Gastroesophageal sphincter (tissue), 4 donors: ENCODE data around the gene MAB21L4. TPM values are rescaled to one million over a fixed set of nuclear protein-coding genes. Genes with fewer than 3 reads are reported as not detected.
A peak's percentile ranks its signal among the peaks of the same experiment; 100 is the strongest.

Experiments
- ATAC-seq: fragments of 150-250 bp; one replicate; pipeline ENCODE4 v1.9.1; 2016; ENCODE audit warnings: mild to moderate bottlenecking, moderate library complexity
- H3K27ac ChIP-seq, 4 donors: fragments of 200-600 bp; sonication (generic) in 3 of 4; 1 replicate in 3 of 4; 2 replicates in 1 of 4; pipeline ENCODE4 v1.5.1; 2016 to 2019
- H3K27me3 ChIP-seq: fragments of 200-600 bp; sonication (generic); one replicate; pipeline ENCODE4 v1.5.1; 2019
- H3K36me3 ChIP-seq, 2 donors: fragments of 200-600 bp; sonication (generic); one replicate each; pipeline ENCODE4 v1.5.1; 2019; ENCODE audit warnings: control low read depth in 1 of 2
- H3K4me1 ChIP-seq, 3 donors: fragments of 200-600 bp; sonication (generic); 1 replicate in 2 of 3; 2 replicates in 1 of 3; pipeline ENCODE4 v1.5.1; 2016 to 2019; ENCODE audit warnings: control low read depth in 2 of 3
- H3K4me3 ChIP-seq, 2 donors: fragments of 200-600 bp; sonication (generic); one replicate each; pipeline ENCODE4 v1.5.1; 2019; ENCODE audit warnings: mild to moderate bottlenecking in 1 of 2, moderate library complexity in 1 of 2
- H3K9me3 ChIP-seq, 3 donors: fragments of 200-600 bp; sonication (generic); one replicate each; pipeline ENCODE4 v1.5.1; 2017 to 2019; ENCODE audit warnings: control low read depth in 2 of 3
- CTCF ChIP-seq, 4 experiments: fragments of 200-600 bp in 2 of 4; fragments of 450-650 bp in 2 of 4; sonication (generic) in 1 of 4; IDR thresholded peaks; one replicate each; pipeline ENCODE4 v1.5.1; 2017 to 2019; ENCODE audit warnings: antibody characterized with exemption in 4 of 4, mild to moderate bottlenecking in 2 of 4, moderate library complexity in 2 of 4
- EP300 ChIP-seq: sonication (generic); formaldehyde crosslinking; IDR thresholded peaks from one replicate; pipeline ENCODE4 v1.6.1; 2017; ENCODE audit warnings: antibody characterized with exemption, mild to moderate bottlenecking
- POLR2A ChIP-seq, 2 donors: fragments of 450-650 bp; IDR thresholded peaks; one replicate each; pipeline ENCODE4 v1.6.1; 2017; ENCODE audit warnings: antibody characterized with exemption in 2 of 2, mild to moderate bottlenecking in 2 of 2, moderate library complexity in 1 of 2
- POLR2AphosphoS5 ChIP-seq: sonication (generic); formaldehyde crosslinking; IDR thresholded peaks from one replicate; pipeline ENCODE4 v1.6.1; 2017; ENCODE audit warnings: antibody characterized with exemption
- WGBS, 2 donors: methylation state at CpG; one replicate each; pipeline ENCODE4 v1.1.5; 2018; ENCODE audit warnings: low coverage in 1 of 2; 5-methylcytosine and 5-hydroxymethylcytosine counted together
- total RNA-seq, 4 donors: library from RNA; depleted of rRNA; stranded (reverse); fragments of >200 nt; gene quantifications; one replicate each; pipeline ENCODE4 v1.1.0, GENCODE V29; 2016

The MAB21L4 gene
- total RNA-seq, 4 donors from 2014 or later: 0.27 to 9.7 (median 0.77) TPM; not detected in 1

- Histone ChIP-seq H3K4me1 (no peaks in the 10 kb centered on the region), H3K27ac (no peak overlapping the region), H3K4me3 (no peak overlapping the region), H3K9me3 (no peaks in the 10 kb centered on the region), H3K27me3 (peaks cover 44% of the 10 kb centered on the region), H3K36me3 (no peaks in the 10 kb centered on the region)
- TF ChIP-seq EP300 (no peak), CTCF (IDR thresholded peaks at IDR 0.05) (no peak), POLR2AphosphoS5 (no peak), POLR2A (IDR thresholded peaks at IDR 0.05) (no peak)
- no peak for ATAC-seq
- 20 to 28% methylated on average over 1 to 4 of the region's 21 CpGs for WGBS, 2 donors
Observed at GRCh38 chr2:240856151-240856980, 39.6 kb downstream of the MAB21L4 start.

GRCh38 chr2:240855670-240856069 is 40.3 kb downstream of the MAB21L4 start:
- ATAC-seq: no peak
- H3K27ac ChIP-seq: no peak overlapping the region

GRCh38 chr2:240852671-240853314 is 43.2 kb downstream of the MAB21L4 start:
- Histone ChIP-seq H3K9me3 (no peaks in the 10 kb centered on the region), H3K4me3 (no peak overlapping the region), H3K36me3 (no peaks in the 10 kb centered on the region), H3K27ac (no peak overlapping the region), H3K27me3 (peaks cover 49% of the 10 kb centered on the region), H3K4me1 (no peaks in the 10 kb centered on the region)
- ATAC-seq: no peak
- TF ChIP-seq CTCF (IDR thresholded peaks at IDR 0.05): no peak
- TF ChIP-seq POLR2AphosphoS5: no peak
- no peak for TF ChIP-seq POLR2A (IDR thresholded peaks at IDR 0.05)
- no peak for TF ChIP-seq EP300
- 60% methylated on average over 1 of the region's 15 CpGs; no CpG with 5 or more reads in 1 of the 2 donors for WGBS, 2 donors

More at GRCh38 chr2:240855670-240856069, 40.3 kb downstream of the MAB21L4 start:
- WGBS, 2 donors: 100% methylated on average over 2 to 4 of the region's 8 CpGs
- Histone ChIP-seq H3K9me3 (no peaks in the 10 kb centered on the region), H3K36me3 (no peaks in the 10 kb centered on the region), H3K4me1 (no peaks in the 10 kb centered on the region), H3K4me3 (no peak overlapping the region), H3K27me3 (peaks cover 45% of the 10 kb centered on the region)
- TF ChIP-seq CTCF (IDR thresholded peaks at IDR 0.05): no peak
- TF ChIP-seq EP300: no peak
- no peak for TF ChIP-seq POLR2AphosphoS5
- no peak for TF ChIP-seq POLR2A (IDR thresholded peaks at IDR 0.05)

GRCh38 chr2:240851078-240851991 is 44.6 kb downstream of the MAB21L4 start:
- WGBS, 2 donors: 52 to 64% methylated on average over 2 to 5 of the region's 33 CpGs

More at GRCh38 chr2:240851078-240851991, 44.6 kb downstream of the MAB21L4 start:
- peaks cover 35% of the 10 kb centered on the region for H3K27me3 ChIP-seq
- peak; percentile 90 for ATAC-seq
- H3K9me3 ChIP-seq: no peaks in the 10 kb centered on the region
- H3K4me1 ChIP-seq: no peaks in the 10 kb centered on the region
- no peaks in the 10 kb centered on the region for H3K36me3 ChIP-seq
- TF ChIP-seq POLR2AphosphoS5 (no peak), CTCF (IDR thresholded peaks at IDR 0.05) (peak in 3 of 4 experiments; percentile 90 to 97 (median 94))
- H3K4me3 ChIP-seq: no peak overlapping the region
- no peak overlapping the region for H3K27ac ChIP-seq
